ENCODE measurements around the gene PYGM. TPM values are rescaled to one million over a fixed set of nuclear protein-coding genes. Genes with fewer than 3 reads are reported as not detected.

Gene PYGM
- total and polyA plus RNA-seq, 2 of the 13 experiments (the other 11 are each of a cell fraction or from before 2014, with no cell fraction given): 0.11 to 0.12 TPM

DNA sequence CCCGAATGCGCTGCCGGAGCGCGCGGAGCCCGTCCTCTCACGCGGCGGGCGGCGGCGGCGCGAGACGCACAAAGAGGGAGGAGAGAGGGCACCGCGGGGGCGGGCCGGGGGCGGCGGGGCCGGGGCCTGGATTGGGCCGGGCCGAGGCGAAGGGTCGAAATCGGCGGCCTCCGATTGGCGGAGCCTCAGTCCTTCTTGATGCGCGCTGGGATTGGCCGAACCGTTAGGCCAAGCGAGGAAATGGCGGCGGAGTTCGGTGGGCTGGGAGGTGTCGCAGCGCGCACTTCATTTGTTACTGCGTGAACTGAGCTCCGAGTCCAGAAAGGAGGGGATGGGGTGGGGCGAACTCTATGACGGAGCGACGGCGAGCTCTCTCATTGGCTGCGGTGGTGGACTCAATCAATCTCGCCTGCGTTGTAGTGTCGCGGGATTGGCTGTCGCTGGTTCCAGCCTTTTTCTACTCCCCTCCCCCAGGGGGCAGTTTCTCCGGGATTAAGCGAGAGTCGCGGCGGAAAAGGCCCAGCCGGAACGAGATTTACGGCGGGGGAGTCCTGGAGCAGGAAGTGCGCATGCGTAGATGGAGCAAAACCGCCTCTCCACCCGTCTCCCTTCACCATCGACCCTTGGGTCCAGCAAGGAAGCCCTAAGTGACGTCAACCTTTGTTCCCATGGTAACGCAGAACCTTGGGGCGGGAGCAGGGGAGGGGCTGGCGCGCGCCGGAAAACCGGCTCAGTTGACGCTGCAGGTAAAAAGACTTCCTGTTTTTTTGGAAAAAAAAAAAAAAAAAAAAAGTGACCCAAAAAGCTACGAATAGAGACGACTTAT lies 18.9 kb upstream of the PYGM start, which contains the start of gene SF1 (continued):
- TF ChIP-seq, protein P1, sequence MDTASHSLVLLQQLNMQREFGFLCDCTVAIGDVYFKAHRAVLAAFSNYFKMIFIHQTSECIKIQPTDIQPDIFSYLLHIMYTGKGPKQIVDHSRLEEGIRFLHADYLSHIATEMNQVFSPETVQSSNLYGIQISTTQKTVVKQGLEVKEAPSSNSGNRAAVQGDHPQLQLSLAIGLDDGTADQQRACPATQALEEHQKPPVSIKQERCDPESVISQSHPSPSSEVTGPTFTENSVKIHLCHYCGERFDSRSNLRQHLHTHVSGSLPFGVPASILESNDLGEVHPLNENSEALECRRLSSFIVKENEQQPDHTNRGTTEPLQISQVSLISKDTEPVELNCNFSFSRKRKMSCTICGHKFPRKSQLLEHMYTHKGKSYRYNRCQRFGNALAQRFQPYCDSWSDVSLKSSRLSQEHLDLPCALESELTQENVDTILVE (CRISPR knock-in tag; IDR thresholded peaks at IDR 0.05): peak; percentile 91
- TF ChIP-seq, protein P2, sequence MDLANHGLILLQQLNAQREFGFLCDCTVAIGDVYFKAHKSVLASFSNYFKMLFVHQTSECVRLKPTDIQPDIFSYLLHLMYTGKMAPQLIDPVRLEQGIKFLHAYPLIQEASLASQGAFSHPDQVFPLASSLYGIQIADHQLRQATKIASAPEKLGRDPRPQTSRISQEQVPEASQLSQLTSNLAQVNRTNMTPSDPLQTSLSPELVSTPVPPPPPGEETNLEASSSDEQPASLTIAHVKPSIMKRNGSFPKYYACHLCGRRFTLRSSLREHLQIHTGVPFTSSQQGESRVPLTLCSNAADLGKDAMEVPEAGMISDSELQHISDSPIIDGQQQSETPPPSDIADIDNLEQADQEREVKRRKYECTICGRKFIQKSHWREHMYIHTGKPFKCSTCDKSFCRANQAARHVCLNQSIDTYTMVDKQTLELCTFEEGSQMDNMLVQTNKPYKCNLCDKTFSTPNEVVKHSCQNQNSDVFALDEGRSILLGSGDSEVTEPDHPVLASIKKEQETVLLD (CRISPR knock-in tag; IDR thresholded peaks at IDR 0.05; ENCODE audit: low read depth): no peak; the same call in 1 of the 2 replicates
- peak; percentile 86 for TF ChIP-seq CREM (IDR thresholded peaks at IDR 0.05)
- no peak for TF ChIP-seq CREM (CRISPR knock-in tag; IDR thresholded peaks at IDR 0.05)
- no peak for TF ChIP-seq WIZ (CRISPR knock-in tag; IDR thresholded peaks at IDR 0.05)
- TF ChIP-seq TCF12 (IDR thresholded peaks at IDR 0.05): no peak
- no peak for TF ChIP-seq TCF12 (CRISPR knock-in tag; IDR thresholded peaks at IDR 0.05)
- TF ChIP-seq, protein P3, sequence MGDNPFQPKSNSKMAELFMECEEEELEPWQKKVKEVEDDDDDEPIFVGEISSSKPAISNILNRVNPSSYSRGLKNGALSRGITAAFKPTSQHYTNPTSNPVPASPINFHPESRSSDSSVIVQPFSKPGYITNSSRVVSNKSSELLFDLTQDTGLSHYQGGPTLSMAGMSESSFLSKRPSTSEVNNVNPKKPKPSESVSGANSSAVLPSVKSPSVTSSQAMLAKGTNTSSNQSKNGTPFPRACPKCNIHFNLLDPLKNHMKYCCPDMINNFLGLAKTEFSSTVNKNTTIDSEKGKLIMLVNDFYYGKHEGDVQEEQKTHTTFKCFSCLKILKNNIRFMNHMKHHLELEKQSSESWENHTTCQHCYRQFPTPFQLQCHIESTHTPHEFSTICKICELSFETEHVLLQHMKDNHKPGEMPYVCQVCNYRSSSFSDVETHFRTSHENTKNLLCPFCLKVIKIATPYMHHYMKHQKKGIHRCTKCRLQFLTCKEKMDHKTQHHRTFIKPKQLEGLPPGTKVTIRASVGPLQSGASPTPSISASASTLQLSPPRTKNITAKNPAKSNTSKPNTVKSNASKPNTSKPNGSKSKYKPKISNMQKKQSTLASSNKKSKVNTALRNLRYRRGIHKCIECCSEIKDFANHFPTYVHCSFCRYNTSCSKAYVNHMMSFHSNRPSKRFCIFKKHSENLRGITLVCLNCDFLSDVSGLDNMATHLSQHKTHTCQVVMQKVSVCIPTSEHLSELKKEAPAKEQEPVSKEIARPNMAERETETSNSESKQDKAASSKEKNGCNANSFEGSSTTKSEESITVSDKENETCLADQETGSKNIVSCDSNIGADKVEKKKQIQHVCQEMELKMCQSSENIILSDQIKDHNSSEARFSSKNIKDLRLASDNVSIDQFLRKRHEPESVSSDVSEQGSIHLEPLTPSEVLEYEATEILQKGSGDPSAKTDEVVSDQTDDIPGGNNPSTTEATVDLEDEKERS (CRISPR knock-in tag; IDR thresholded peaks at IDR 0.05): no peak
- peak; percentile 95 for TF ChIP-seq PHF21A (CRISPR knock-in tag; IDR thresholded peaks at IDR 0.05)
- peak; percentile 73 for TF ChIP-seq SAP130 (CRISPR knock-in tag; IDR thresholded peaks at IDR 0.05; ENCODE audit: low read depth)
- TF ChIP-seq PLRG1 (conservative IDR thresholded peaks at IDR 0.05): no peak
- TF ChIP-seq ETV5 (CRISPR knock-in tag; IDR thresholded peaks at IDR 0.05; ENCODE audit: borderline replicate concordance): 0 out of 2 replicates have a peak, but pooled peaks have one; percentile 35
- peak; percentile 66 for TF ChIP-seq SRSF1 (optimal IDR thresholded peaks at IDR 0.05; ENCODE audit: low read depth, low read length)
- TF ChIP-seq, protein P4, sequence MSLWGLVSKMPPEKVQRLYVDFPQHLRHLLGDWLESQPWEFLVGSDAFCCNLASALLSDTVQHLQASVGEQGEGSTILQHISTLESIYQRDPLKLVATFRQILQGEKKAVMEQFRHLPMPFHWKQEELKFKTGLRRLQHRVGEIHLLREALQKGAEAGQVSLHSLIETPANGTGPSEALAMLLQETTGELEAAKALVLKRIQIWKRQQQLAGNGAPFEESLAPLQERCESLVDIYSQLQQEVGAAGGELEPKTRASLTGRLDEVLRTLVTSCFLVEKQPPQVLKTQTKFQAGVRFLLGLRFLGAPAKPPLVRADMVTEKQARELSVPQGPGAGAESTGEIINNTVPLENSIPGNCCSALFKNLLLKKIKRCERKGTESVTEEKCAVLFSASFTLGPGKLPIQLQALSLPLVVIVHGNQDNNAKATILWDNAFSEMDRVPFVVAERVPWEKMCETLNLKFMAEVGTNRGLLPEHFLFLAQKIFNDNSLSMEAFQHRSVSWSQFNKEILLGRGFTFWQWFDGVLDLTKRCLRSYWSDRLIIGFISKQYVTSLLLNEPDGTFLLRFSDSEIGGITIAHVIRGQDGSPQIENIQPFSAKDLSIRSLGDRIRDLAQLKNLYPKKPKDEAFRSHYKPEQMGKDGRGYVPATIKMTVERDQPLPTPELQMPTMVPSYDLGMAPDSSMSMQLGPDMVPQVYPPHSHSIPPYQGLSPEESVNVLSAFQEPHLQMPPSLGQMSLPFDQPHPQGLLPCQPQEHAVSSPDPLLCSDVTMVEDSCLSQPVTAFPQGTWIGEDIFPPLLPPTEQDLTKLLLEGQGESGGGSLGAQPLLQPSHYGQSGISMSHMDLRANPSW (CRISPR knock-in tag; IDR thresholded peaks at IDR 0.05; ENCODE audit: borderline replicate concordance): no peak
- no peak for TF ChIP-seq NPAS2 (CRISPR knock-in tag; IDR thresholded peaks at IDR 0.05; ENCODE audit: borderline replicate concordance)
- no peak for TF ChIP-seq ZNF605 (CRISPR knock-in tag; IDR thresholded peaks at IDR 0.05)
- no peak for TF ChIP-seq ZNF10 (CRISPR knock-in tag; IDR thresholded peaks at IDR 0.05; ENCODE audit: borderline replicate concordance, low read depth)
- TF ChIP-seq, protein P5, sequence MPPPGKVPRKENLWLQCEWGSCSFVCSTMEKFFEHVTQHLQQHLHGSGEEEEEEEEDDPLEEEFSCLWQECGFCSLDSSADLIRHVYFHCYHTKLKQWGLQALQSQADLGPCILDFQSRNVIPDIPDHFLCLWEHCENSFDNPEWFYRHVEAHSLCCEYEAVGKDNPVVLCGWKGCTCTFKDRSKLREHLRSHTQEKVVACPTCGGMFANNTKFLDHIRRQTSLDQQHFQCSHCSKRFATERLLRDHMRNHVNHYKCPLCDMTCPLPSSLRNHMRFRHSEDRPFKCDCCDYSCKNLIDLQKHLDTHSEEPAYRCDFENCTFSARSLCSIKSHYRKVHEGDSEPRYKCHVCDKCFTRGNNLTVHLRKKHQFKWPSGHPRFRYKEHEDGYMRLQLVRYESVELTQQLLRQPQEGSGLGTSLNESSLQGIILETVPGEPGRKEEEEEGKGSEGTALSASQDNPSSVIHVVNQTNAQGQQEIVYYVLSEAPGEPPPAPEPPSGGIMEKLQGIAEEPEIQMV (CRISPR knock-in tag; IDR thresholded peaks at IDR 0.05; ENCODE audit: low read depth): no peak
- TF ChIP-seq AGO2 (optimal IDR thresholded peaks at IDR 0.05; ENCODE audit: low read depth, low read length): no peak

Measured in HepG2 (cell line).